ENCODE results near the gene RNF208.

DNA sequence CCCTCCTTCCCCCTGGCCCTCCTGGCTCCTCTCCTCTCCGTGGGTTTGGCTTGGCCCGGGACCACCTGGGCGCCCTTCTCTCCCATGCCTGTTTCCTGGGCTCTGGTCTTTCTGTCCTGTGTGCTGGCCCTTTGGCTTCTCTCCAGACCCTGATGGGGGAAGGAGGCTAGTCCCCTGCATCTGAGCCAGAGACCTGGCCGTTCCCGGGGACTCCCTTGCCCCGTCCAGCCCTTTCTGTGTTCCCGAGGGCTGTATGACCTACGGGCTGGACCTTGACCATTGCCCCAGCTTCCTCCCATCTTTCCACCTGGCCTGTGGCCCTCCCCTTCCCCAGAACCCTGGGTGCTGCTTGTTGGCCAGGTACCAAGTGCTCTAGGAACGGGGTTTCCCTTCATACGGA lies 41.5 kb upstream of the RNF208 start:
- TF ChIP-seq, protein P1, sequence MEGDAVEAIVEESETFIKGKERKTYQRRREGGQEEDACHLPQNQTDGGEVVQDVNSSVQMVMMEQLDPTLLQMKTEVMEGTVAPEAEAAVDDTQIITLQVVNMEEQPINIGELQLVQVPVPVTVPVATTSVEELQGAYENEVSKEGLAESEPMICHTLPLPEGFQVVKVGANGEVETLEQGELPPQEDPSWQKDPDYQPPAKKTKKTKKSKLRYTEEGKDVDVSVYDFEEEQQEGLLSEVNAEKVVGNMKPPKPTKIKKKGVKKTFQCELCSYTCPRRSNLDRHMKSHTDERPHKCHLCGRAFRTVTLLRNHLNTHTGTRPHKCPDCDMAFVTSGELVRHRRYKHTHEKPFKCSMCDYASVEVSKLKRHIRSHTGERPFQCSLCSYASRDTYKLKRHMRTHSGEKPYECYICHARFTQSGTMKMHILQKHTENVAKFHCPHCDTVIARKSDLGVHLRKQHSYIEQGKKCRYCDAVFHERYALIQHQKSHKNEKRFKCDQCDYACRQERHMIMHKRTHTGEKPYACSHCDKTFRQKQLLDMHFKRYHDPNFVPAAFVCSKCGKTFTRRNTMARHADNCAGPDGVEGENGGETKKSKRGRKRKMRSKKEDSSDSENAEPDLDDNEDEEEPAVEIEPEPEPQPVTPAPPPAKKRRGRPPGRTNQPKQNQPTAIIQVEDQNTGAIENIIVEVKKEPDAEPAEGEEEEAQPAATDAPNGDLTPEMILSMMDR (conservative IDR thresholded peaks at IDR 0.05), result no peak
- TF ChIP-seq EZH2 (IDR thresholded peaks at IDR 0.05; ENCODE audit: low read depth), result no peak
